ENCODE results near the gene PGAM5.

- no peak for TF ChIP-seq CTCF (conservative IDR thresholded peaks at IDR 0.05; ENCODE audit: low read depth, low read length)
- TF ChIP-seq EZH2phosphoT487 (IDR thresholded peaks at IDR 0.05; ENCODE audit: borderline replicate concordance, low read length) = no peak
These were observed 45.5 kb upstream of the PGAM5 start for GRCh38 chr12:132665149-132665491.
